GM18520 (cell line): ENCODE data around the gene UBR1.

Experiments
- ATAC-seq: cut with Tn5 transposase; IDR thresholded peaks from one replicate; pipeline ENCODE4 v1.9.1; 2021; ENCODE audit not compliant: unreplicated experiment

The UBR1 gene

DNA sequence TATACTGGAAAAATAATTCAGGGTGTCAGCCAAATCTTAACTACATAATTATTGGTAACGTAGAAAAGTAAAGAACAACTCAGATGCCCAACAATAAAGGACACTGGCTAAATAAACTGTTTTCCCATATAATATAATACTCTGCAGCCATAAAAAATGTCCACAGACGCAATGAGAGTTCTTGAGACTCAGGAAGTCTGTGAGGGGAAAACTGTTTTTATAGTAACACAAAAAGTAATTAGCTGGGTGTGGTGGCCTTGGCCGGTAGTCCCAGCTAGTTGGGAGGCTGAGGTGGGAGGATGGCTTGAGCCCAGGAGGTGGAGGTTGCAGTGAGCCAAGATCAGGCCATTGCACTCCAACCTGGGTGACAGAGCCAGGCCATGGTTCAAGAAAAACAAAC, 5.5 kb upstream of the UBR1 start:
- no peak for ATAC-seq

DNA sequence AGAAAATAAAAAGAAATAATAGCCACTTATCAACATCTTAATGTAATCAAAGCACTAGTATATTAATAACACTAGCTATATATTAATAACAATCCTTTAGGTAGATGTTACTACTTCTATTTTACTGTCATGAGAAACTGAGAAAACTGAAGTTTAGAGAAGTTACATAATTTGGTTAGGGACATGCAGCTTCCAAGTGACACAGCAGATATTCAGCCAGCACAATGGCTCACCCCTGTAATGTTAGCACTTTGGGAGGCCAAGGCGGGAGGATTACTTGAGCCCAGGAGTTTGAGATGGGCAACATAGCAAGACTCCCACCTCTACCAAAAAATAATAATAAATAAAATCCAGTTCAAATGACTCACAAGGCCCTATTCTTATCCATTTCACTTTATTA, 1.9 kb upstream of the UBR1 start:
- ATAC-seq, result no peak

DNA sequence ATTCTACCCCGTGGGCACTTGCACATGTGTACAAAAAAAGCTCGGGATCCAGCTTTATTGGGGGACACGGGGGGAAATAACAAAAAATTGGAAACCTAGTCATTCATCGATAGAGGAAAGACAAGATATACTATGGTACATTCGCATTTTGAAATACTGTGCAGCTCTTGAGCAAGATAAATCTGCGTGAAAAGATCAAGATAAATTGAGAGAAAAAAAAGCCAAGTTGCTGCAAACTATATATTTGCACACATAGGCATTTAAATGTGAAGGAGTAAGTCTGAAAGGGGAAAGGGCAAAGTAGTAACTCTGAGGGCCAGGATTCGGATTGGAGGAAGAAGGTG, 620 bp upstream of the UBR1 start:
- ATAC-seq, result no peak

DNA sequence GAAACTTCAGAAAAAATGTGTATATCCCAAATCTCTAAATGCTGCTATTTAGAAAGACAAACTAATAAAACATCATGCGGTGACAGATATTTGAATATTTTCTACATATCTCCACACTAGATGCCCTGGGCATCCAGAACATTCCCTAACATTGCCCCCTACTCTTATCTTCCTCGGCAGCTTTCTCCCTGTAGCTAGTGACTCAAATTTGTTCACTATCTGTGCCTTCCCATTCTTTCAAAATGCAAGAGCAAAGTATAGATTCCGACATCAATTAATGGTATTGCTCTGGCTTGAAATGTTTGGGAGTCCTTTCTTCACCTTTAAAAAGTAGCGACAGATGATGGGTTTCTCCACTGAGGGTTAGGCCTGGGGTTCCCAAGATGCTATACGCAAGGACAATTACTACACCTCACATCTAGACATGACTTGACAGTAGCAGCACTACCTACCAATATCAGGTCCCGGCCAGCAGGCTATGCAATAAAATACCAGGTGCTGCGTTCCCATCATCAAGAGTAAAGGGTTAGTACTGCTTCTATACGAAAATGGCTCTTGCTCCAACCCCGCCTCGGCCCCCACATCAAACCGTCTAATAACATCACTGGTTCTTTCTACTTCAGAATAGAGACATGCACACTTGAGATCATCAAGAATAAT, 631 bp downstream of the UBR1 start:
- ATAC-seq, result peak; percentile 21

DNA sequence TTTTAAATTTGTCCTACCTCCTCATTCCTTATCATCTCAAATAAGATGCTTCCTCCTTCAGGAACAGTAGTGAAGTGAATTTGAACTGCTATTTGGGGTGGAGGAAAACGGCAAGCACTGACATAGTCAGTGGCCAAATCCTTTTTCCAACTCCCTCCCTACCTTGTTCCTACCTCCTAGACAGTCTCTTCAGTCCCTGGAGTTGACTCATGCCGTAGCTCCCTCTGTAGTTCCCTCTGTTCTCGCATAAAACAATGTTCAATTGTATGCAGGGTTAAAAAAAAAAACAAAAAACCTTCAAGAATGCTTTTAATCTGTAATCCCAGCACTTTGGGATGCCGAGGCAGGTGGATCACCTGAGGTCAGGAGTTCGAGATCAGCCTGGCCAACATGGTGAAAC, 1.4 kb downstream of the UBR1 start:
- no peak for ATAC-seq

DNA sequence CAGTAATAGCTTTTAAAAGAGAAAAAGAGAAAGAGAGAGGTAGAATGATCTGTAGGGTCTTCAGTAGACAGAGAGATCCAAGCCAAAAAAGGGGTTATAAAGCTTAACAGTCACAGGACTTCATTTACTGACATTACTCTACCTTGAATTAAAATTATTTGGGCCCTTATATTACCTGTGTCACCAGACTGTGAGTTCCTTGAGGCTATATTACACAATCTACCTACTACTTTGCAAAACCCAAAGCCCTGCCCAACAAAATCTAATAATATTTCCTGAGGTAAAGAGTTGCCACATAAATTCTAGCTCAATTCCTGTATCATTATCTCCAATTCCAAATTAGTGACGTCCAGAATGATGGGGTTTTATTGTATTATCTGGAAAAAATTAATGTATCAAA, 1.9 kb downstream of the UBR1 start:
- no peak for ATAC-seq

DNA sequence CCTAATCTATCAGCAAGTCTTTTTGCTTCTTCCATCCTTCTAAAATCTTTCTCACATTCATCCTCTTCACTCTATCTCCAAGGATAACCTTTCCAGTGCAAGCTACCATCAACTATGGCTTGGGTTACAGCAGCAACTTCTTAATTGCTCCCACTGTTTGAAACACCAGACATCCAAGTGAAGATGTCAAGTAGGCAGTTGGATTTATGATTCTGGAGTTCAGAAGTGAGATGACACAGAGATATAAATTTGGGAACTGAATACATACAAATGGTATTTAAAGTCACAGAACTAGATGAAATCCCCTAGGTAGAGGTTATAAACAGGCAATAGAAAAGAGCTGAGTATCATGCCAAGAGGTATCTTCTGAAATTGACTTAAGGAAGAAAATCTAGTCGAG, 3.7 kb downstream of the UBR1 start:
- no peak for ATAC-seq

DNA sequence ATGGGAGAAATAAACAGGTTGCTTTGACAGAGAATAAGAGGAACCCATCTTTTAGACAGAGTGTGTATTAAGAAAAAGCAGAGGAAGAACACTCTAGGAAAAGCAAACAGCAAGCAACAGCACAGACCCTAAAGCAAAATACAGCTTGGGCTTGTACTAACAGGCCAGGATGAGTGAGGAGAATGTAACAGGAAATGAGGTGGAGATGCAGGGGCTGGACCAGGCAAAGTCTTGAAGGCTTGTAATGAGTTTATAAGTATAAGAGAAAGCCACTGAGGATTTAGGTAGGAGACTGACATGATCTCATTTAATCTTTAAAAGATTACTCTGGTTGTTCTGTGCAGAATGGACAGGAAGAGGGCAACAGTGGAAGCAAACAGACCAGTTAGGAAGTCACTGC, 4.9 kb downstream of the UBR1 start:
- no peak for ATAC-seq

DNA sequence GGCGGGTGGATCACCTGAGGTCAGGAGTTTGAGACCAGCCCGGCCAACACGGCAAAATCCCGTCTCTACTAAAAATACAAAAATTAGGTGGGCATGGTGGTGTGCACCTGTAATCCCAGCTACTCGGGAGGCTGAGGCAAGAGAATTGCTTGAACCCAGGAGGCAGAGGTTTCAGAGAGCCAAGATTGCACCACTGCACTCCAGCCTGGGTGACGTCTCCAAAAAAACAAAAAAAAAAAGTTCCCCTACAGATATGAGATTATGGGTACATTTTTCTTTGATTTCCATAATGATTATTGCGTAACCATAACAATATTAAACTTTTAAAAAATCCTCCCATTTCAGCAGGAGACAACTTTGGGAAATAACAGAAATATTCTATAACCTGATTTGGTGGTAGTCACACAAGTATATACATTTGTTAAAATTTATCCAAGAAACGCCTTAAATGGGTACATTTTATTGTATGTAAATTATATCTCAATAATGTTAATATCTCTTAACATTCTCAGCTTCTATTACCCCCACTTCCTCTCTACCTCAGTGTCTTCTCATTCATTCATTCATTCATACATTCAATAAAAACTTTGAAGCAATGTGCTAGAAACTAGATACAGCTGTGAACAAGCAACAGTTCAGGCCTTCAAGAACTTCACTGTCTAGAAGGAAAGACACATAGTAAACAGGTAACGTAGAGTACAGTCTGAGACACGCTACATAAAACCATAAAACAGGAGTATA, 6.6 kb downstream of the UBR1 start:
- ATAC-seq, result no peak

DNA sequence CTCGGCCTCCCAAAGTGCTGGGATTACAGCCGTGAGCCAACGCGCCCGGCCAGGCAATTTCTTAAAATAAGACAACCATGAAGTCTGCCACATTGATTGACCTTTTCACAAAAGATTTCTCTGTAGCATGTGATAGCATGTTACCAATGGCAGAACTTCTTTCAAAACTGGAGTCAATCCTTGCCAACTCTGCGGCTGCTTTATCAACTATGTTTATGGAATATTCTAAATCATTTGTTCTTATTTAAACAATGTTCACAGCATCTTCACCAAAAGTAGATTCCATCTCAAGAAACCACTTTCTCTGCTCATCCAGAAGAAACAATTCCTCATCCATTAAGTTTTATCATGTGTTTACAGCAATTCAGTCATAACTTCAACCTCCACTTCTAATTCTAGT, 9.4 kb downstream of the UBR1 start:
- ATAC-seq, result no peak

DNA sequence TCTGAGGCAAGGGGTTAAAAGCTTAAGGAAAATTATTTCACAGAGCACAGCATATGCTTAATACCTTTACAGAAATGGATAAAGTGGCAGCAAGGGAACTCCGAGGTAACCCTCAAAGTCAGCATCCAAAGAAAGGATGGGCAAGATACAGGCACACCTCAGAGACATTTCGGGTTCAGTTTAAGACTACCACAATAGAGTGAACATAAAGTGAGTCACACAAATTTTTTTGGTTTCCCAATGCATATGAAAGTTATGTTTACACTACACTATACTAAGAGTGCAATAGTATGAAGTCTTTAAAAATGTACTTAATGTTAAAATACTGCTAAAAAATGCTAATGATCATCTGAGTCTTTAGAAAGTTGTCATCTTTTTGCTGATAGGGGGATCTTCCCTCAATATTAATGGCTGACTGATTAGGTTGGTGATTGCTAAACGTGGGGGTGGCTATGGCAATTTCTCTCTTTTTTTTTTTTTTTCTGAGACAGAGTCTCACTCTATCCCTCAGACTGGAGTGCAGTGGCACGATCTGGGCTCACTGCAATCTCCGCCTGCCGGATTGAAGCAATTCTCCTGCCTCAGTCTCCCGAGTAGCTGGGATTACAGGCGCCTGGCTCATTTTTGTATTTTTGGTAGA, 10.0 kb downstream of the UBR1 start:
- ATAC-seq, result no peak

DNA sequence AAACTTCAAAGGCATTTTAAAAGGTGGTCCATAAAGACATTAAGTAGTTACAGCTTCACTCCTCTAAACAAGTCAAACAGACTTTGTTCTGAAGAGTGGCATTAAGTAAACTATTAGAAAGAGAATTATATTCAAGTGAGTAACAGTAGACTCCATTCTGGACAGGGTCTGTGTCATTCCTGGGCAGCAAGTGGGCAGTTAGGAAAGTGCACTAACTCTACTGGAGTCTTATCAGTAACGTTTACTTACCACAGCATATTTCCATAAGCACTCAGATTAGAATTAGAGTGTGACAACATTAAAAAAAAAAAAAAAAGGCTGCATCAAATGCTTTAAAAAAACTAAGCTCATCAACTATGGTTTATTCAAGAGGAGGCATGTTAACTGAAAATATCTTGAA, 10.6 kb downstream of the UBR1 start:
- no peak for ATAC-seq

DNA sequence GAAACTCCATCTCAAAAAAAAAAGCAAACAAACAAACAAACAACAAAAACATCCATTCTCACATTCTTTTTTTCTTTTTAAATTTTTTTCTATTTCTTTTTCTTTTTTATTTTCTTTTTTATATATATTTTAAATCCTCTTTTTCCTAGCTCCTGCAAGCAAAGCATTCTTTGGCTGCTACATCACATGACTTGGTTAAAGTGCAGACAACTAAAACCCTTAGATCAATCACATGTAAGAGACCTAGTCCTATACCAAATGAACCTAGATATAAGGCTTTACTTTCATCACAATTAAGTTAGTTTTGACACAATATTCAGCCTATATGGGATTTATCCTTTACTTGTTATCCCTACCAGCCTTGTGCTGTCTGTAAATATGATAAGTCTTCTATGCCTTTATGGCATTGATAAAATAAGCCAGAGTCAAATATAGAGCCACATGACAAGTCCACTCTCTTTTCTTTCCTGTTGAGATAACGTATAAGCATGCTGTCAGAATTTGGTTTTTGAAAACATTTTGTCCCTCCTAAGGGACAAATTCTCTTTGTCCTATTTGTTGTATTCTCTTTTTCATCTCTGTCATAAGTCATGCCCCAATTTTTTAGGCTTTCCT, 11.3 kb downstream of the UBR1 start:
- ATAC-seq, result no peak

DNA sequence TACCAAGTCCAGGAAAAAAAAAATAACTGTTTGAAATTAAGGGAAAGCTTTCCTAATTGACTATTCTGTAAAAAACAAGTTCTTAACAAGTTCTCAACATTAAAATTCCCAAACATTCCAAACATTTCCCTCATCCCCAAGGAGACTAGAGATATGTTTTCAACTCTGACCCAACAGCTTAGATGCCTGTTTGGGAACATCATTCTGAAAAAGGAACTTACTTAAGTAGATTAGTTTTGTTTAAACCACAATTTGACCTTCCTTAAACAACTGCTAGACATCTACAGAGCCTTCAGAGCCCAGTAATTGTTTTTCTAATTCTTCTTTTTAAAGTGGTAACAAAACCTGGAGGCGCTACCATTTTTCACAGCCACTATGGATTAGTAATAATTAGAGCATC, 12.8 kb downstream of the UBR1 start:
- no peak for ATAC-seq

DNA sequence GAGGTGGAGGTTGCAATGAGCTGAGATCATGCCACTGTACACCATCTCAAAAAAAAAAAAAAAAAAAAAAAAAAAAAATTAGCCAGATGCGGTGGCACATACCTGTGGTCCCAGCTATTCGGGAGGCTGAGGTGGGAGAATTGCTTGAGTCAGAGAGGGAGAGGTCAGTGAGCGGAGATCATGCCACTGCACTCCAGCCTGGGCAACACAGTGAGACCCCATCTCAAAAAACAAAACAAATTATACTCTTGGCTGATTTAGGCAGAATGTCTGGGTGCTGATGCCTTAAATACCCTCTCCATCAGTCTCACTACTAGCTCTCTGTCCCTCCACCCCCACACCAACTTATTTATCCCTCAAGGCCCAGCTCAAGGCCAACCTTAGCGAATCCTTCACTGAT, 14.0 kb downstream of the UBR1 start:
- no peak for ATAC-seq

DNA sequence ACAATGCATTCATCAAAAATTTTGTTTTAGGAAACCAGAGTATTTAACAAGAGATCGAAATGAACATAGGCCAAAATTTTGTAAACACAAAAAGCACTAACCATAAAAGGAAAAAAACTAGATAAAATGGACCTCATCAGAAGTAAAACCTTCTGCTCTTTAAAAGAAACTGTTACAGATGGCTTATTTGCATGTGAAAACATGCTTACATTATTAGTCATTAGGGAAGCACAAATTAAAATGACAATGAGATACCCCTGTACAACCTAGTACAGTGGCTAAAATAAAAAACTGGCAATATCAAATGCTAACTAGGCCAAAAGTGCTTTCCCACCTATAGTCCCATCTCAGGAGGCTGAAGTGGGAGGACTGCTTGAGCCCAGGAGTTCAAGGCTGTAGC, 19.3 kb downstream of the UBR1 start:
- ATAC-seq, result no peak

DNA sequence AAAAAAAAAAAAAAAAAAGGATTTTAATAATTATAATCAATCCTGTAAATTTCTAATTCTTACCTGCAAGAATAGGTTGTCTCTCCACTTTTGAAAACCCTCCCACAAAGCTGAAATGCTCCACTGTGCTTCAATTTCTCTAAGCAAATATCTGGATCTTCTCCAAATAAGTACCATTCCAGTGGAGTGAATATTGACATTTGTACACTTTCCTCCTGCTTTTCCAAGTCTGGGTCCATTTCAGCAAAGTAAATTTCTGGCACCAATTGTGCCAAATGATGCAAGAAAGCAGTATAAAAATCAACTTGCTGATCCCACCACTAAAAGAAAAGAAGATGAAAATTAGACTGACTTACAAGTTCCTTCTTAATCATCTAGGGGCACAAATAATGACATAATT, 19.9 kb downstream of the UBR1 start:
- ATAC-seq, result no peak

DNA sequence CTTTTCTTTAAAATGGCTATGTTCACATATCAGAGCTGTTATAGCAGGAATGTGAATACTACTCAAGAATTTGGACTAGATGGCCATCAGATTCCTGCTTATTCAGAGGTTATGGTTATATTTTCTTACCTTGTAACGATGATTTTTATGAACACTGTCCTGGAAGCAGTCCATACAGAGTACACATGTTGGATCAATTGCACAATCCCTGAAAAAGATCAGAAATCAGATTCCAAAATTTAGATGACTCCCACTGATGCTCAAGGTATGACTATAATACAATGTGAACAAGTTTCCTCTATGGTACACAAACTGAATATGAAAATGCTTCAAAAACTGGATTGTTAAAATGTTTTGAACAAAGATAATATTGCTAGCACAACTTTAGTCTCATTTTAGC, 23.3 kb downstream of the UBR1 start:
- no peak for ATAC-seq

DNA sequence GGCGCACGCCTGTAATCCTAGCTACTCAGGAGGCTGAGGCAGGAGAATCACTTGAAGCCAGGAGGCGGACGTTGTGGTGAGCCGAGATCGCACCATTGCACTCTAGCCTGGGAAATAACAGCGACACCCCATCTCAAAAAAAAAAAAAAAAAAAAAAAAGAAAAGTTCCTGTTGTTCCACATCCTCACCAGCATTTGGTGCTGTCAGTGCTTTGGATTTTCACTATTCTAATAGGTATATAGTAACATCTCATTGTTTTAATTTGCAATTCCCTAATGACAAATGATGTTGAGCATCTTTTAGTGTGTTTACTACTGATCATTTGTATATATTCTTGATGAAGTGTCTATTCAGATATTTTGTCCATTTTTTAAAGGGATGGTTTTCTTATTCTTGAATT, 24.6 kb downstream of the UBR1 start:
- ATAC-seq, result no peak

DNA sequence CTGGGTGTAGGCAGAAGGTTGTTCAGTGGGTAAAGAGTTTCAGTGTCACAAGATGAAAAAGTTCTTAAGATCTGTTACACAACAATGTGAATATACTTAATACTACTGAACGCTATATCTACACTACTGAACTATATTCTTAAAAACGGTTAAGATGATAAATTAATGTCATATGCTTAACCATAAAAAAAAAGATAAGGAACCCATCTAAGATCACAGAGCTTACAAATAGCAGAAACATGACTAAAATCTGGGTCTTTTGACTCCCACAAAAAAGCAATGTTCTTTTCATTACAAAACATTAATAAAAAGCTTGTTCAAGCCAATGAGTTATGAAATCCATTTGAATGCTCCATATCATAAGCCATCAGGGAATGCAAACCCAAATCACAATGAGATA, 34.4 kb downstream of the UBR1 start:
- ATAC-seq, result no peak

DNA sequence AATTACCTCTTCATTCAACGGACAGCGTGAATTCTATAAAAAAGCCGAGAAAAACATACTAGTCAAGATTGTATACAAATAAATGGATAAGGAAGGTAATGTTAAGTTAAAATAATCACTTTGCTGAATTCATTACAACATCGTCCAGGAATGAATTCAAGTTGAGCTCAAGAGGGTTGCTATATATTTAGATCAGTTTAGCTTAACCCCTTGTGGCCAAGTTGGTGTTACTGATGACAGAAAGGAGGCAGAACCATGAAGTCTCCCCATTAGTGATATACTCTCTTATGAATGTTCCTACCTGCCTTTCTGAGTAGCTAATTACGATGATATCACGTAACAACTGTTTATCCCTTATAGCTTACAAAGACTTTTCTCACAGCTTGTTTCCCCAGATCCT, 34.9 kb downstream of the UBR1 start:
- ATAC-seq, result no peak

DNA sequence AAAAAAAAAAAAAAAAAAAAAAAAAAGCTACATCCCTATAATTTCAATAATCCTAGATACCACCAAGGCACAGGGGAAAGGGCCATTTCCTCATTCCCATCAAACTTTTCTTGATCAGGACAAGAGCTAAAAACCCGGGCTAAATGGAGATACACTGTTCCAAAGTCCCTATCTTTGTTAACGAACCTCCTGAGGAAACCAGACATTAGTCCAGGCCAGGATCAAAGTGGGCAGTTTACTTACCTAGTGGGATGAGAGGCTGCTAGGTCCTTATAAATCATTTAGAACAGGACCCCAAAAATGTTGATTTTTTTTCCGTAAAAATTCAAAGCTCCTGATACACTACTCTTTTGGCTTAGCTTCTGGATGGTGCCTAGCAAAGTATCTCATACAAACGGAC, 35.6 kb downstream of the UBR1 start:
- ATAC-seq, result no peak
